Medulla oblongata (tissue), 1 donor: ENCODE data around the gene MATN3.
A peak's percentile ranks its signal among the peaks of the same experiment; 100 is the strongest.

Experiments used
- DNase-seq: peaks from one replicate; pipeline ENCODE4 v3.0.0-alpha.2; 2015; ENCODE audit errors: extremely low spot score

The MATN3 gene

GRCh38 chr2:20037660-20038059 is 25.2 kb upstream of the MATN3 start:
- no peak for DNase-seq

GRCh38 chr2:20035955-20036666 is 23.6 kb upstream of the MATN3 start:
- DNase-seq = no peak

DNA sequence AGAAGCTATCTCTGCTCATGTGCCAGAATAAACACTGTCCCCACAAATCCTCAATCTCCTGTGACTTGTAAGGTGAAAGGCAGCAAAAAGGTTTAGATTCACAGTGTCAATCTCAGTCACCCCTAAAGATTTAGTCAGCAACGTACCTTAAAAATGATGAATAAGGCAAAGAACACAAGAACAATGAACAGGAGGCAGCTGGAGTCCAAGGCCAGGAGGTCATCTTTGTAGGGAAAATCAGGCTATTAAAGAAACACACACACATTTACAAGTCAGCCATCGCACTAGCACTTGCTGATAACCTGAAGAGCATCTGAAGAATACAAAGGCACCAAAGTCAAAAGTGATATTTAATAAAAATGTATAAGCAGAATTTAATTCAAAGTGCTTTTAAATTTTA is 22.4 kb upstream of the MATN3 start:
- DNase-seq = no peak

GRCh38 chr2:20034218-20034617 is 21.8 kb upstream of the MATN3 start:
- no peak for DNase-seq

- DNase-seq = no peak
These were observed 20.9 kb upstream of the MATN3 start for GRCh38 chr2:20033322-20033721.

- DNase-seq = no peak
These were observed 17.8 kb upstream of the MATN3 start for GRCh38 chr2:20030224-20030623.

DNA sequence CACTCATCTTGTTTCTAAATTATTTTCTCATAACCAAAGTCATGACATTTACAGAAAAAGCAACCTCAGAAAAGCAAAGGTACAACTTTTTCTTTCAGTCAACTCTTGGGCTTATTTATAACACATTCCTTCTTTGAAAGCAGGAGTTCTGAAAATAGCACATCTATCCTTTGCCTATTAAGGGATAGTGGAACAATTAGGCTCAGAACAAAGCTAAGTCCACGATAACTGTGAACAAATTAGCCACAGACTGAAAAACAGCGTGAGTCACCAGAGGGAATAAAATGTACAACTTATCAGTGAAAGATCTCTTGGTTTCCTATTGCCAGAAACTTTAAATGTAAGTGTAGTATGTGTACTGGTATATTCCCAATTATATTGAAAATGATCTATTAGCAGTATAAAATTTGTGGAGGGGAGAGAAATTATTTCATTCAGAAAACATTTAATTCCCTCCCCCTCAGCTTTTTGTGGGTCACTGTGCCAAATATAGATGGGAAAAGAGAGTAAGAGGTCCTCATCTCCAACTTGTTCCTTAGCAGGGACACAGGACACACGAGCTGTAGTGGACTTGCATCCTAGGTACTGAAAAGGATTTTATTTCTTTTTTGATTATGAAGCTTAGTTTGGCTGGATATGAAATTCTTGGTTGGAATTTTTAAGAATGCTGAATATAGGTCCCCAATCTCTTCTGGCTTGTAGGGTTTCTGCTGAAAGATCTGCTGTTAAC is 15.4 kb upstream of the MATN3 start:
- no peak for DNase-seq

GRCh38 chr2:20027260-20027677 is 14.8 kb upstream of the MATN3 start:
- no peak for DNase-seq

GRCh38 chr2:20025065-20025786 is 12.8 kb upstream of the MATN3 start:
- DNase-seq = no peak

DNA sequence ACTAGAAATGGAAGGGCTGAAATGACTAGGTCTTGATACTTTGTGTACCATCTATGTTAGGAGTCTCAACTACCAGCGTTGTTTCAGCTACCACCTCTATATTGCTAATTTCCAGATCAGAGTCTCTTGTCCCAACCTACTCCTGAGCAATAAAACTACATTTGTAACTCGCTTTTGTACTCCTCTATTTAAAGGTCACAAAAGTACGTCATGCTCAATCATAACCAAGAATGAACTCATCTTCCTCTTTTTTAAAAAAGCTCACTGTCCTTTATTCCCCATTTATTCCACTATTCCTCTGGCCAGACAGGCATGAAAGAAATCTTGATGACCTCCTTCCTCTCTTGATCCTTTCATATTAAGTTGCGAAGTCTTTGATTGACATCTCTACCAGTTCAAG is 11.2 kb upstream of the MATN3 start:
- DNase-seq = no peak

DNA sequence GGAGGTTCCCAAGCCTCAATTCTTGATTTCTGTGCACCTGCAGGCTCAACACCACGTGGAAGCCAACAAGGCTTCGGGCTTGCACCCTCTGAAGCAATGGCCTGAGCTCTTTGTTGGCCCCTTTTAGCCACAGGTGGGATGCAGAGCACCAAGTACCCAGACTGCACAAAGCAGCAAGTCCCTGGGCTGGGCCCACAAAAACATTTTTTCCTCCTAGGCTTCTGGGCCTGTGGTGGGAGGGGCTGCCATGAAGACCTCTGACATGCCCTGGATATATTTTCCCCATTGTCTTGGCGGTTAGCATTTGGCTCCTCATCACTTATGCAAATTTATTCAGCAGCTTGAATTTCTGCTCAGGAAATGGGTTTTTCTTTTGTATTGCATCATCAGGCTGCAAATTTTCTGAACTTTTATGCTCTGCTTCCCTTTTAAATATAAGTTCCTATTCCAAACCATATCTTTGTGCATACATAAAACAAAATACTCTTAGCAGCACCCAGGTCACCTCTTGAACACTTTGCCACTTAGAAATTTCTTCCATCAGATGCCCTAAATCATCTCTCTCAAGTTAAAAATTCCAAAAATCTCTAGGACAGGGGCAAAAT is 9.0 kb upstream of the MATN3 start:
- DNase-seq = no peak

- DNase-seq = no peak
These were observed 7.3 kb upstream of the MATN3 start for GRCh38 chr2:20019747-20020146.

- DNase-seq = peak; percentile 21
These were observed 6.2 kb upstream of the MATN3 start for GRCh38 chr2:20018601-20019152.

- DNase-seq = no peak
These were observed 3.9 kb upstream of the MATN3 start for GRCh38 chr2:20016346-20016745.

GRCh38 chr2:20015482-20016083 is 3.1 kb upstream of the MATN3 start:
- peak; percentile 75 for DNase-seq

- no peak for DNase-seq
These were observed 820 bp upstream of the MATN3 start for GRCh38 chr2:20013126-20013849.

GRCh38 chr2:20012032-20012281 is 511 bp downstream of the MATN3 start:
- DNase-seq = no peak

GRCh38 chr2:20011276-20012031 is 1.0 kb downstream of the MATN3 start:
- DNase-seq = no peak

DNA sequence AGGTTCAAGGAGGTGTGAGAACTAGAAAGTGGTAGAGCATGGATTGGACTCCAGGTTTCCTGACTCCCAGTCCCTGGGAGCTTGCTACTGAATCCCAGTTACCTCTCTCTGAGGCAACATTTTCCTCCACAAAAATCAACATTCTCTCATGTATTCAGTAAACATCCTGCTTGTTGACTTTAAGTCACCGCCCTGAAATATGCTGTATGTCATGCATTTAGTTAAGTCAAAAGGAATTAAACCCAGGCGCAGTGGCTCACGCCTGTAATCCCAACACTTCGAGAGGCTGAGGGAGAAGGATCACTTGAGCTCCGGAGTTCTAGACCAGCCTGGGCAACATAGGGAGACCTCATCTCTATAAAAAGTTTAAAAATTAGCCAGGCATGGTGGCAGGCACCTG is 3.8 kb downstream of the MATN3 start:
- DNase-seq = no peak

DNA sequence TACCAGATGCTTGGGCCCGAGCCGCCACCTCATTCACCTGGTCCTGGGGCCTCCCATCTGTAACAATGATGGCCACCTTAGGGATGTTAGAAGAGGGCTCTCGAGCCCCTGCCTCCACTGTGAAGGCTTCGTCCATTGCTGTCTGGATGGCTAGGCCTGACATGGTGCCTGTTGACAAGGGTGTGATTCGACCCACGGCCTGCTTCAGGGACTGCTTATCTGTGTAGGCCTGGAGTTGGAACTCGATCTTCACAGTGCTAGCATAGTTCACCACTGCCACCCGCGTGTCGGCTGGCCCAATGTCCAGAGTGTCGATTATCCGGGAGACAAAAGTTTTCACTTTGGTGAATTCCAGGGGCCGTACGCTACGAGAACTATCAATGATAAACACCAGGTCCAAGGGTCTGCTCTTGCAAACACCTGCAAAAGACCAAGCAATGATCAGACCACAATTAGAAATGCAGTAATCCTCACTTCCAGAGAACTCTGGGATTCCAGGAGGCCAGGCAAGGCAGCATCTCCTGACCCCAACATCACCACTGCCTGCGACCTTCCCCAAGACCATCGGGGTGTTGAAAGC is 6.5 kb downstream of the MATN3 start:
- DNase-seq = no peak
